Smooth muscle cell of the umbilical artery (primary cell): ENCODE measurements around the gene NUDT22. TPM values are rescaled to one million over a fixed set of nuclear protein-coding genes. Genes with fewer than 3 reads are reported as not detected.

Experiments used
- total RNA-seq: library from RNA; depleted of rRNA; stranded (reverse); fragments of >200 nt; gene quantifications from 2 replicates; pipeline ENCODE4 v1.2.3, GENCODE V29; 2014

Gene NUDT22, protein sequence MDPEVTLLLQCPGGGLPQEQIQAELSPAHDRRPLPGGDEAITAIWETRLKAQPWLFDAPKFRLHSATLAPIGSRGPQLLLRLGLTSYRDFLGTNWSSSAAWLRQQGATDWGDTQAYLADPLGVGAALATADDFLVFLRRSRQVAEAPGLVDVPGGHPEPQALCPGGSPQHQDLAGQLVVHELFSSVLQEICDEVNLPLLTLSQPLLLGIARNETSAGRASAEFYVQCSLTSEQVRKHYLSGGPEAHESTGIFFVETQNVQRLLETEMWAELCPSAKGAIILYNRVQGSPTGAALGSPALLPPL
- total RNA-seq, result 45.1 and 49.0 TPM in 2 replicates

DNA sequence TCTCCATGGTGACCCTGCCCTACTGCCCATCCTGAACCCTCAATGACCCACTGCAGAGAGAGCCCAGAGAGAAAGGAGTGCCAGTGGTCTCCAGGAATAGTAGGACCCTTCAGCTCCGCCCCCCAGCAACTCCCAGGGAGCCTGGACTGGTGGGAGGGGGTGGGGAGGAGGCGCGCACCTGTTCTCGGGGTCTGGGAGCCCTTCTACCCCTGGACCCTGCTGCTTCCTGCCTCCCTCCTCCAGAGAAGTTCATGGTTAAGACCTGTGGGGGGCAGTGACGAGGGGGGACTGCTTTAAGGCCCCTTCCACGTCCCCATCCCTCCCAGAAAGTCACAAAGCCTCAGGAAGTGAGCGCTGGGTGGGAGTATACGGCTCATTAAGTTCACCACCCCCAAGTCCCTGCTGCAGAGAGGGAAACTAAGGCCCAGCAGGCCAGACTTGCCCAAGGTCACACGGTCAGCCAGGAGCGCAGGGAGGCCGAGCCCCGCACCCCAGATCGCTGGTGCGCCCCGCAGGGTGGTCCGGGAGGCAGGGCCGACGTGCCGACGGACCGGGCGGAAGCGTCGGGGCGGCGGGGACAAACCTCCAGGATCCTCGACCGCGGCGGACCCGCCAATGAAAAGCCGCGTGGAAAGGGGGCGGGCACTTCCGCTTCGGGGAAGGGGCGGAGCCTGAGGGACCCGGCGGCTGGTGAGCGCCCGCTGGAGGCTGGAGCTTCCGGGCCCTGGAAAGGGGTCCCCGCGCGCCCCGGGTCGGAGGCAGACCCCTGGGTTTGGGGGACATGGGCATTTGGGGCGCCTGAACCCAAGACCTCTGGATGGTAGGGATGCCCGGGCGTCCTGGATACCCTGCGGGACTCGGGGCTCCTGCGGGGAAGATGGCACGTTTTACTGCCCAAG lies at the start of gene NUDT22, which contains the start of gene TRPT1:
Gene NUDT22 (plus strand): TSS at position 667 of the 899 bp plus-strand sequence. CDS start 379 bp downstream, outside the sequence.
Gene TRPT1 (minus strand): TSS at position 579 of the 899 bp plus-strand sequence. CDS start 326 bp downstream, at position 253.

DNA sequence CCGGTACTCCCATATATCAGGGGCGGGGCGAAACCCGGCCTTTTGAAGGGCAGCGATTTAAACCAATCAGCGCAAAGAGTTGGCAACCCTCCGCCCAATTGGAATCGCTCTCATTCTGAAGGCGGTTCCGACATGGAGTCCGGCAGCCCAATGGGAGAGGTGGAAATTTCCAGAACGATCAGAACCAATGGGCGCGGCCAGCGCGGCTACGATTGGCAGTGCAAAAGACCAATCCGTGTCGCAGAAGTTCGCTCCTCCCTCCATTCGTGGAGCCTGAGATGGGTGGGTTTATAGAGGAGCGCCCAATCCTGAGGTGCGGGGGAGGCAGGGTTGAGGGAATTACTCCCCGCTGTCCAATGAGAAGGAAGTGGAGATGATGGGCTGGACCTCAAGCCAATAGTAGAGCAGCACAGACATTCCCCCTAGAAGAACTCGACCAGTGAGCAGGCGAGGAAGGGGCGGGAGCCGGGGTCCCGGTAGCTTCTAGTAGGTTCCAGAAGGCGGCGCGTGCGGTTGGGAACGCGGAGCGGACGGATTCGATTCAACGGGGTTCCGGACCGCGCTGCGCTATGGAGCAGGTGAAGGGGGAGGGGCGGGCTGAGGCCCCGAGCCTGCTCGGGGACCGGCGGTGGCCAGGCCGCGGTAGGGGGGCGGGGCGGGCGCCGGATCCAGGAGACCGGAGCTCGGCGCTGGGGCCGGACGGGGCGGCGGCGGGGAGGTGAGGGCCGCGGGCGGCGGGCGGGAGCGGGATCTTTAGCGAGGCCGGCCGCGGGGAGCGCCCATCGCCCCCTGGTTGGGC lies 40.2 kb upstream of the NUDT22 start, which contains the start of gene STIP1:
Gene STIP1 (plus strand): TSS at position 479 of the 799 bp plus-strand sequence. CDS start 91 bp downstream, at position 570.

DNA sequence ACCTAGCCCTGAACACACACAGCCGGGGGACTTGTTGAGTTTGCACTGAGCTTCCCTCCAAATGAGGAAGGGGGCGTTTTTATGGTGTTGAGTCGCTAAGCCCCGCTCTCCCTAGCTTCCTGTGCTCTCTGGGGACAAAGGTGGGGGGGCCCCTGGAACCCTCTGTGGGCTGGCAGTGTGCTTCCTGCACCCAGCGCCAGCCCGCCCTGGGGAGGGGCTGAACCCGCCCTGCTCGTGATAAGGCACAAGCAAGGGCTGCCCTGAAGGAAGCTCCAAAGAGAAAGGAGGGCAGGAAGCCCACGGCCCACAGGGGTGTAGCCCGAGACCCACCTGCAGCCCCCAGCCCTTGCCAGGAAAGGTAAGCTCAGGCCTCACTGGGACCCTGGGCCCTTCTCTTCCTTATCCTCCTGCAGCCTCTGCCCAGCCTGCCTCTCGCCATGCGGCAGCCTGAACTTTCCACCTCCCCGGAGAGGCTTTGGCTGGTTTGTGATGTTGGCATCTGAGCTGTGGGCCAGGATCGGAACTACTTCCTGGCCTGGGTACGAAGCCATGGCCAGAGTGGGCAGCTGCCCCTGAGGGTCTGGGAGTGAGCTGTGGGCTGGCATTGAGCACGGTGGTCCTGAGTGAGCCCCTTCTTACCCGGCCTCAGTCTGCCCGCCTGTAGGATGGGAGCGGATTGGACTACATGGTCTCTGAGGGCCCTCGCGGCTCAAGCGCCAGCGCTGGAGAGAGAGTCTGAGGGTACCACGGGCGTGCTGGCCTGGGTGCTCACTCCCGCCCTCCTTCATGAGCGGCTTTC lies 19.4 kb upstream of the NUDT22 start, which contains the start of gene FERMT3:
Gene FERMT3 (plus strand): TSS at position 265 of the 799 bp plus-strand sequence. CDS start 644 bp downstream, outside the sequence.

DNA sequence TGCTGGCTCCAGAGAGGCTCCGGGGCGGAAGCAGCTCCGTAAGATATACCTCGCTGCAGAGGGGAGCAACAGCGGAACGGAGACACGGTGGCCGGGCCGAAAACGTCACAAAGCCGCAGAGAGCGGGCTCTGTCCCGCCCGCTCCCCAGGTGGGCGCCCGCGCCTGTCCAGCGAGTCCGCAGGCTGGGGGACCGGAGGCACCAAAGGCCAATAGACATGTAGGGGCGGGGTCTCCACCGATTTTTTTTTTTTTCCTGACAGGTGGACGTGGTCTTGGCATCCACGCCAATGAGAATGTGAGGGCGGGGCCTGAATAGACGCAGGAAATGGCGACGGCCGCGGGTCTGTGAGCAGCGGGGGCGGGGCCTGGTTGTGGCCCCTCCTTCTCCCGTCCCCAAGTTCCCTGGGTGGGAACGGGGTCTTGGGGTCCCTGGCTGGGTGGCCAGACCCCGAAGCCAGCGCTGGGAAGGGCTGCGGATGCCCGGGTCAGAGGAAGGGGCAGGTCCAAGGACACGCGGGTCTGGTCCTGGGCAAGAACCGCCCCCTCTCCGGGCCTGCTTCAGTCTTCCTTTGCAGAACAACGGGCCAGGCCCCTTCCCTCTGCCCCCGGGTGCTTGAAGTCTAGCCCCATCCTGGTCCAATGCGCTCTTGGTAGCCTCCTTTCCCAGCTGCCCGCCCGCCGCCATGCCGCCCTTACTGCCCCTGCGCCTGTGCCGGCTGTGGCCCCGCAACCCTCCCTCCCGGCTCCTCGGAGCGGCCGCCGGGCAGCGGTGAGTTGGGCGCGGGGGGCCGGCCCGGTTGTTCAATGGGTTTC lies 4.3 kb downstream of the NUDT22 start, which contains the start of gene DNAJC4:
Gene DNAJC4 (plus strand): TSS at position 378 of the 814 bp plus-strand sequence. CDS start 307 bp downstream, at position 685.

DNA sequence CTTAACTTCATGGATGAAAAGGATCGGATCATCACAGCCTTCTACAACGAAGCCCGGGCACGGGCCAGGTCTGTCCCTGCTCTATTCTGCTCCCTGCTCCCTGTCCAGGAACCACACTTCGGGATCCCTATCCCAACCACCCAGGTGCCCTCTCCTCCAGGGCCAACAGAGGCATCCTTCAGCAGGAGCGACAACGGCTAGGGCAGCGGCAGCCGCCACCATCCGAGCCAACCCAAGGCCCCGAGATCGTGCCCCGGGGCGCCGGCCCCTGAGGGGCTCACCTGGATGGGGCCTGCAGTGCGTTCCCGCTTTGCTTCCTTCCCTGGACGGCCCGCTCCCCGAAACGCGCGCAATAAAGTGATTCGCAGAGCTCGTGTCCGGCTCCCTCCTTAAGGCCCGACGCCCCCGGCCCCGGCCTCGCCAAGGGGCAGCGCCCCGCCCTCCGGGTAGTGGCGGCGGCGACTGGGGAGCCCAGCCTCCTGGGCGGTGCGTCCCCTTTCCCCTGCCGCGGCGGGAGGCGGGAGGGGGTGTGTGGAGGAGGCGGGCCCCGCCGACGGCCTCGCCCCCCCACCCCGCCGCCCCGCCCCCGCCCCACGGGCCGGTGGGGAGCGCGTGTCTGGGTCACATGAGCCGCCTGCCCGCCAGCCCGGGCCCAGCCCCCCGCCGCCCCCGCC lies 8.0 kb downstream of the NUDT22 start, which contains the start of gene VEGFB:
Gene VEGFB (plus strand): TSS at position 672 of the 674 bp plus-strand sequence. CDS start 250 bp downstream, outside the sequence.

DNA sequence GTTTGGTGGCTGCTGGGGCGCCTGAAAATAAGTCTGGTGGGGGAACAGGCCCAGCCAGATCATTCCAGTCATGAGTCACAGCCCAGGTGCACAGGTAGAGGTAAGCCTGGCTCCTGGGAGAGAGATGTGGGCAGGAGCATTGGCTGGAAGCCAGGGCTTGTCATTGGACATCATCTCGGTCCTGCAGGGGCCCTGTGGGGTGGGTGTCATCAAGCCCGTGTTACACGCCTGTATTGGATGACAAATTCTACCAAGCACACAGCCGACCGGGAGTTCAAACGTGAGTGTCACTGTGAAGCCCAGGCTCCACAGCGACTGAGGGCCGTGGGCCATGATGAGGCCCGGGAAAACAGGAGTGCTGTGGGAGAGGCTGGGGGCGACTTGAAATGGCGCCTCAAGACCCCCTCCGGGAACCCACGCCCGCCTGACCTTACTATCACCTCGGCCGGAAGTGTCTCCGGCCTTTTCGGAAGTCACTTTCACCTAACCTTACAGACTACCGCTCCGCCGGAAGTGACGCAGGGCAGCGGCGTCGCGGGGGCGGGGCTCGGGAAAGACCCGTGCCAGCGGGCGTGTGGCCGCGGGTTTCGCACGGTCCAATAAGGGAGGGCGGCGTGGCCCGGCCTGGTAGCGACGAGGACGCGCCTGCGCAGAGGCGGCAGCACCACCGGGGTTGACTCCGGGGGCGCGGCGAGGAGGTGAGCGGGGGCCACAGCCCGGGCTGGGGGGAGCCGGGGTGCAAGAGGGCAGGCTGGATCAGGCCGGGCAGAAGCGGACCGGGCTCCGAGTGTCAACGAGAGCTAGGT lies 14.6 kb downstream of the NUDT22 start, which contains the start of gene FKBP2:
Gene FKBP2 (plus strand): TSS at position 661 of the 806 bp plus-strand sequence. CDS start 1,293 bp downstream, outside the sequence.

DNA sequence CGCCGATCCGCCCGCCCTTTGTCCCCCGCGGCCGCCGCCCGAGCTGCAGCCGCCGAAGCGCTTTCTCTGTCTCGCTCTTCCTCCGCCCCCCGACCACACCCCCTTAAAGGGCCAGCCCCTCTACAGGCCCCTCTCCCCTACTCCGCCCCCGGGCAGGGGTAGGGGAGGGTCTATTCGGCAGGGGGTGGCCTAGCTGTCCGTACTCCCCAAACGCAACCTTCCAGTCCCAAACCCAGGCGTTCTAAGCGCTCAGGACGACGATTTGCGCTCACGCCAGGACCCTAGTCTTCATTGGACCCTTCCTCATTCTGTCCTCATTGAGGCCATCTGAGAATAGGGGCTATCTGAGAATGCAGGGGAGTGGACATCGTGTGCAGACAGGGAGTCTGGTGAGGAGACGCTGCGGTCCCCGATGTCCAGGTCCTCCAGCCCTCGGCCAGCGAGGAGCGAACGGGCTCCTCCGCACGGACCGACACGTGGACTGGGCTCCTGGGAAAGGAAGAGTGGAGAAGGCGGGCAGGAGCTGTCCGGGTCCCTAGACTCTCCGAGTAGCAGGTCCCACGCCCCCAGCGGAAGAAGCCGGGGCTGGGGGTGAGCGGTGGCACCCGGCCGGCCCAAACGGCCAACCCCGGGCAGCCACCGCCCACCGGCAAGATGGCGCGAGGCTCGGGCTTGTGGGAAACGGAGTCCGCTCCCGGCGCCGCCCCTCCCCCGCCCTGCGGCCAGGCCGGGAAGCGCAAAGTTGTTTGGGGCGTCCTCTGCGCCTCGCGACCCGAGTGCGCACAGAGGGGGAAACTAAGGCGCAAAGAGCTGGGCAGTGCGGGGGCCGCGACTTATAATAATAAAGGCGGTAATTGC lies 21.0 kb downstream of the NUDT22 start, which contains the start of gene PPP1R14B:
Gene PPP1R14B (minus strand): TSS at position 73 of the 858 bp plus-strand sequence. CDS start 270 bp downstream, outside the sequence.

DNA sequence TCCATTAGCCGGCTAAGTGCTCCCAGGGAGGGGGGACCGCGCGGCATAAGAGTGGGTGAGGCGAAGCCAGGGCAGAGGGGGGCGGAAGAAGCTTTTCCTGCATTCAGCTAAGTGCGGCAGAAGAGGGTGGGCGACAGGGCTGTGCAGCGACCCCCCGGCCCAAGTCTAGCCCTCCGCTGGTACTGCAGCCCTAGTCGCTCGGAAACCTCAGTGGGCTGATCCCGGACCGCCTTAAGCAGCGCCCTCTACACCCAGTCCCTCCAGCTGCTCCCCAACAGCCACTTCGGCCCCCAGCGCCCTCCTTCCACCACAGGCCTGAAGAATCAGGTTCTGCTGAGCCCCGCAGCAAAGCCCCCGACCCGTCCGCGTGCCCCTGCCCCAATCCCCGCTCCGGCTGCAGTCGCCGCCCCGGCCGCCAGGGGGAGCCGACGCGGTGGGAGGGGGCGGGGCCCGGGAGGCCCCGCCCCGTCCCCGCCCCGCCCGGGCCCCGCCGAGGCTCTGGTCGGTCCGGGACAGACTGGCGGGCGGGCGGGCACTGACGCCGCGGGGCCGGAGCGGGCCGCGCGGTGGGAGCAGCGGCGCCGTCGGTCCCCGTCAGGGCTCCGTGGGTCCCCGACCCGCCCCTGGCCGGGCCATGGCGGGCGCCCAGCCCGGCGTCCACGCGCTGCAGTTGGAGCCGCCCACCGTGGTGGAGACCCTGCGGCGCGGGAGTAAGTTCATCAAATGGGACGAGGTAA lies 25.1 kb downstream of the NUDT22 start, which contains the start of gene PLCB3:
Gene PLCB3 (plus strand): TSS at position 515 of the 737 bp plus-strand sequence. CDS start 120 bp downstream, at position 635.

Other genes with a start within 250 kb of the NUDT22 start
- 42.8 and 45.6 TPM in 2 replicates for gene OTUB1, start 239.8 kb upstream of the NUDT22 start, total RNA-seq
- 0.09 and 0.59 TPM in 2 replicates for gene FLRT1, start 190.3 kb upstream of the NUDT22 start, total RNA-seq
- 9.8 and 15.1 TPM in 2 replicates for gene MACROD1, start 60.2 kb upstream of the NUDT22 start, total RNA-seq
- 90.0 and 203 TPM in 2 replicates for gene STIP1, start 40.1 kb upstream of the NUDT22 start, total RNA-seq
- gene FERMT3, start 19.6 kb upstream of the NUDT22 start, total RNA-seq, result 0.30 and 1.7 TPM in 2 replicates
- gene TRPT1, start 88 bp upstream of the NUDT22 start, total RNA-seq, result 27.6 and 29.4 TPM in 2 replicates
- gene DNAJC4, start 4.3 kb downstream of the NUDT22 start, total RNA-seq, result 10.8 and 13.7 TPM in 2 replicates
- 28.2 and 32.9 TPM in 2 replicates for gene VEGFB, start 8.3 kb downstream of the NUDT22 start, total RNA-seq
- gene FKBP2, start 14.8 kb downstream of the NUDT22 start, total RNA-seq, result 53.1 and 63.8 TPM in 2 replicates
- 175 and 215 TPM in 2 replicates for gene PPP1R14B, start 20.7 kb downstream of the NUDT22 start, total RNA-seq
- gene PLCB3, start 25.3 kb downstream of the NUDT22 start, total RNA-seq, result 29.4 and 53.7 TPM in 2 replicates
- 31.4 and 48.1 TPM in 2 replicates for gene BAD, start 58.4 kb downstream of the NUDT22 start, total RNA-seq
- gene GPR137, start 59.6 kb downstream of the NUDT22 start, total RNA-seq, result 9.2 and 11.9 TPM in 2 replicates
- gene KCNK4, start 65.0 kb downstream of the NUDT22 start, total RNA-seq, result not detected in 2 replicates
- 0.28 TPM in 1 of 2 replicates, not detected in the other for gene CATSPERZ, start 74.1 kb downstream of the NUDT22 start, total RNA-seq
- 24.1 and 28.5 TPM in 2 replicates for gene ESRRA, start 79.2 kb downstream of the NUDT22 start, total RNA-seq
- gene TRMT112, start 91.3 kb downstream of the NUDT22 start, total RNA-seq, result 157 and 327 TPM in 2 replicates
- gene PRDX5, start 91.8 kb downstream of the NUDT22 start, total RNA-seq, result 173 and 330 TPM in 2 replicates
- 1.3 and 1.5 TPM in 2 replicates for gene CCDC88B, start 113.9 kb downstream of the NUDT22 start, total RNA-seq
- gene RPS6KA4, start 132.9 kb downstream of the NUDT22 start, total RNA-seq, result 24.1 and 45.3 TPM in 2 replicates